Lung (tissue), 12 donors: ENCODE data around the gene C6orf58. TPM values are rescaled to one million over a fixed set of nuclear protein-coding genes. Genes with fewer than 3 reads are reported as not detected.

Experiments used
- ATAC-seq: fragments of 200-7000 bp; cut with Tn5 transposase; one replicate; pipeline ENCODE4 v1.9.1; 2020; ENCODE audit warnings: moderate number of reproducible peaks; ENCODE audit not compliant: insufficient read depth, low FRiP score
- DNase-seq, 3 donors: peaks; one replicate each; pipeline ENCODE4 v3.0.0-alpha.2; 2013 to 2017
- H3K27ac ChIP-seq, 2 donors: one replicate each; pipeline ENCODE4 v1.5.1; 2013; ENCODE audit warnings: mild to moderate bottlenecking in 2 of 2, moderate library complexity in 2 of 2, control low read depth in 1 of 2, inconsistent platforms in 1 of 2, low read depth in 1 of 2, low read length in 1 of 2
- H3K27me3 ChIP-seq, 3 donors: one replicate each; pipeline ENCODE4 v1.5.1; 2013; ENCODE audit warnings: low read length in 2 of 3; ENCODE audit not compliant: control insufficient read depth in 3 of 3, insufficient read depth in 3 of 3
- H3K36me3 ChIP-seq, 4 donors: one replicate each; pipeline ENCODE4 v1.5.1; 2013; ENCODE audit warnings: low read length in 4 of 4, mild to moderate bottlenecking in 1 of 4, moderate library complexity in 1 of 4; ENCODE audit not compliant: control insufficient read depth in 4 of 4, insufficient read depth in 4 of 4
- H3K4me1 ChIP-seq, 5 donors: one replicate each; pipeline ENCODE4 v1.5.1; 2013; ENCODE audit warnings: low read length in 5 of 5, mild to moderate bottlenecking in 2 of 5, moderate library complexity in 1 of 5; ENCODE audit not compliant: control insufficient read depth in 5 of 5, insufficient read depth in 5 of 5
- H3K4me3 ChIP-seq: one replicate; pipeline ENCODE4 v1.5.1; 2013; ENCODE audit warnings: mild to moderate bottlenecking, control low read depth, moderate library complexity
- H3K9ac ChIP-seq, 2 donors: one replicate each; pipeline ENCODE4 v1.5.1; 2013; ENCODE audit warnings: low read length in 2 of 2, control low read depth in 1 of 2; ENCODE audit not compliant: insufficient read depth in 1 of 2
- H3K9me3 ChIP-seq, 4 donors: one replicate each; pipeline ENCODE4 v1.5.1; 2013; ENCODE audit warnings: low read length in 3 of 4, mild to moderate bottlenecking in 1 of 4, moderate library complexity in 1 of 4; ENCODE audit not compliant: control insufficient read depth in 4 of 4, insufficient read depth in 3 of 4
- CTCF ChIP-seq: IDR thresholded peaks from 2 replicates; pipeline ENCODE4 v1.5.1; 2012; ENCODE audit warnings: mild to moderate bottlenecking; ENCODE audit errors: control extremely low read depth, extremely low read depth
- WGBS, 2 donors: extraction: QIAGEN DNeasy Blood & Tissue Kit; methylation state at CpG; one replicate each; pipeline ENCODE4 v1.1.7; 2013; 5-methylcytosine and 5-hydroxymethylcytosine counted together
- polyA plus RNA-seq, 2 donors: library from polyadenylated mRNA; stranded (reverse); fragments of 200-250 nt; gene quantifications; one replicate each; pipeline ENCODE4 v1.2.1, GENCODE V29; 2013
- total RNA-seq, 2 donors: library from RNA; depleted of rRNA in 1 of 2; stranded (reverse); fragments of >200 nt in 1 of 2; gene quantifications; one replicate each; pipeline ENCODE4 v1.2.1, GENCODE V29; 2014 to 2021
- donor health status: control.
- donor health status: control.
- donor health status: Bipolar disorder and iron deficiency.
- donor health status: healthy.
- donor health status: DM: yes; HTN: yes; CAD: no.

Gene C6orf58
- total and polyA plus RNA-seq, 4 donors = 0.08 to 0.12 TPM; not detected in 2

- Histone ChIP-seq H3K4me1 (no peaks in the 10 kb centered on the region), H3K9ac (no peak overlapping the region), H3K27ac (no peak overlapping the region), H3K9me3 (peaks cover 0 to 1% (median 0%) of the 10 kb centered on the region in 4 donors), H3K36me3 (no peaks in the 10 kb centered on the region), H3K27me3 (no peaks in the 10 kb centered on the region), H3K4me3 (no peak overlapping the region)
- 43 to 55% methylated on average over 5 of the region's 5 CpGs for WGBS, 2 donors
- peak in 2 of 3 donors; percentile 0 to 8 for DNase-seq
- no peak for TF ChIP-seq CTCF
- ATAC-seq = peak; percentile 50
These were observed 60.9 kb downstream of the C6orf58 start for GRCh38 chr6:127637830-127638409.

Other genes starting within 250 kb of the C6orf58 start
- gene ECHDC1, start 233.6 kb upstream of the C6orf58 start, total RNA-seq = 100 to 1,000 TPM in 1 of 2 donors, 10 to 100 TPM in 1; 86.7 to 119 TPM
- 10 to 100 TPM; 56.5 to 76.2 TPM for gene ECHDC1, start 233.6 kb upstream of the C6orf58 start, polyA plus RNA-seq
- 10 to 100 TPM; 28.7 to 73.0 TPM for gene KIAA0408, start 117.8 kb upstream of the C6orf58 start, total RNA-seq
- gene KIAA0408, start 117.8 kb upstream of the C6orf58 start, polyA plus RNA-seq = 10 to 100 TPM in 1 of 2 donors, 1 to 10 TPM in 1; 2.9 to 13.0 TPM